ENCODE data around the gene LRRC28.

Gene LRRC28

DNA sequence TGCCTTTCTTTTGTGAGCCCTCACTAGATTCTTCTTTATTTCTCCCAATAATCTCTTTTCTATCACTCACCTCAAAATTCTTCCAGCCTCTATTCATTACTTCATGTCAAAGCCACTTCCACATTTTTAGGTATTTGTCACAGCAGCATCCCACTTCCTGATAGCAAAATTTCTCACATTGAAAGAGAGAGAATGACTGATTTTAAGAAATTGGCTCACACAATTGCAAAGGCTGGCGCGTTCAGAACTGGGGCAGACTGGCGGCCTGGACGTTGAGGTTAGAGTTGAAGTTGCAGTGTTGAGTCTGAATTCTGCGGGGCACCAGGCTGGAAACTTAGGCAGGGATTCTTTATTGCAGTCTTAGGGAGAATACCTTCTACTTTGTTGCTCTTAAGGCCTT, 117.9 kb downstream of the LRRC28 start:
- TF ChIP-seq, protein P1, sequence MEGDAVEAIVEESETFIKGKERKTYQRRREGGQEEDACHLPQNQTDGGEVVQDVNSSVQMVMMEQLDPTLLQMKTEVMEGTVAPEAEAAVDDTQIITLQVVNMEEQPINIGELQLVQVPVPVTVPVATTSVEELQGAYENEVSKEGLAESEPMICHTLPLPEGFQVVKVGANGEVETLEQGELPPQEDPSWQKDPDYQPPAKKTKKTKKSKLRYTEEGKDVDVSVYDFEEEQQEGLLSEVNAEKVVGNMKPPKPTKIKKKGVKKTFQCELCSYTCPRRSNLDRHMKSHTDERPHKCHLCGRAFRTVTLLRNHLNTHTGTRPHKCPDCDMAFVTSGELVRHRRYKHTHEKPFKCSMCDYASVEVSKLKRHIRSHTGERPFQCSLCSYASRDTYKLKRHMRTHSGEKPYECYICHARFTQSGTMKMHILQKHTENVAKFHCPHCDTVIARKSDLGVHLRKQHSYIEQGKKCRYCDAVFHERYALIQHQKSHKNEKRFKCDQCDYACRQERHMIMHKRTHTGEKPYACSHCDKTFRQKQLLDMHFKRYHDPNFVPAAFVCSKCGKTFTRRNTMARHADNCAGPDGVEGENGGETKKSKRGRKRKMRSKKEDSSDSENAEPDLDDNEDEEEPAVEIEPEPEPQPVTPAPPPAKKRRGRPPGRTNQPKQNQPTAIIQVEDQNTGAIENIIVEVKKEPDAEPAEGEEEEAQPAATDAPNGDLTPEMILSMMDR (IDR thresholded peaks at IDR 0.05; ENCODE audit: low read depth, low read length), result no peak
- DNase-seq (ENCODE audit: extremely low read depth, low read depth), result no peak

DNA sequence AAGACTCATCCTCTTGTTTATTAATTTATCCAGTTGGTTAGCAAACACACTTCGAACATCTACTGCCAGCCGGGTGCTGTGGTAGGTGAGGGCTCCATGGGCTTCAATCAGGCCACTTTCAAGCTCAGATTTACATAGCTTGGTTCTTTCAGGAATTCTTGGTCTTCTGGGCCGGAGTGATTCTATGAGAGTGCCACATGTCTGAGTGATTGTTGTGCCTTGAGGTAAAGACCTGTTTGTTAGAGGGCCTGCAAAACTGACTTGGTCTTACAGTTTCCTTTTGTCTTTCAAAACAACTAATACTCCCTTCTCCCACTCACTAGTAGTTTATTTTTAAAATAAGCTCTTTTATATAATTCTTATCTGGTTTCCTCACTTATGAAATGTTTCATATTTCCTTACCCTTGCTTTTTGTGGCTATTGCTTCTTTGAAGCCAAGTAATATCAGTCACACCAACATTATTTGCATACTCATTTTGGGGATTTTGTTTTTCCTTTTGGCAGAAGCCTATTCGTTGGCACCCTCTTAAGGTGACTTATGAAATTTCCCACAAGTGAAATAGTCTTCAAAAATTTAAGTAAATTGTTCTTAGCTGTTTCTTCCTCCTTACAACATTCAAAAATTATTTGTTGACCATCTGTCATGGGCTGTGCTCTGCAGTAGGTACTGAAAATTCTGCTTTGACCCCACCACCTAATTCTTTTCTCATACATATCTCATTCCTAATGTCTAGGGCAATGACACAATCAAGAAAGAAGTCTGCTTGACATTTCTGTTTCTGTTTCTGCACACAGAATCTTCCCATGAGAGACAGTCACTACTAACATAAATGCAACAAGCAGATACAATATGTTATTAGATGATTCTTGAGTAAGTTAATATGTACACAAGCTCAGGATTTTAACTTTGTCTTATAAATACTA, 120.2 kb downstream of the LRRC28 start:
- peak; percentile 8 for DNase-seq (ENCODE audit: extremely low read depth, low read depth)
- TF ChIP-seq, protein P1 (IDR thresholded peaks at IDR 0.05; ENCODE audit: low read depth, low read length), result peak; percentile 12

DNA sequence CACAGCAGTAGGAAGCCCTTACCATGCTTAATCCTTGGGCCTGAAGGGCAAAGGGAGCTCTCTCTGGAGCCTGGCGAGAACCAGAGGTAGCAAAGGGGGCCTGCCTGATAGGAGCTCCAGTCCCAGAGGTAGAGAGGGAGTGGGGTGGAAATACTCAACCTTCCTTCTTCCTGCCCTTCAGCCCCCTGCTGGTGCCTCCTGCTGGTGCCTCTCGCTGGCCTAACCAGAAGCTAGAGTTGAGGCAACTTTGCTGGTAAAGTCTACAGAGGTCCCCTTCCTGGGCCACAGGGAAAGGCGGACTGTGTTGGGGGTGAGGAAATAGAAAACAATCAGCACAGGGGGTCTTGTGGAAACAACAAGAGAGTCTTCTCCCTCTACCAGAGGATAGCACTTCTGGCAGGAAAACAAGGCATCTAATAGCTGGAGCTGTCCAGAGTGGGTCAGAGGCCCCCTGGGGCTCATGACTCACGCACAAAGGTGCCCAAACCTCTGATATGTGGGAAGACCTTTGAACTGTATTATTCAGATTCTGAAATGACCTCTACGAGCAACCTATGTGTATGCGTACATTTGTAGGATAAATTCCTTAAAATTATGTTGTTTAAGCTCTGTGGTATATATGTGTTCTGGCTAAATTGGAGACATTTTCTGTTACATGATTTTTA, 133.9 kb downstream of the LRRC28 start:
- DNase-seq (ENCODE audit: extremely low read depth, low read depth), result no peak
- TF ChIP-seq, protein P1 (IDR thresholded peaks at IDR 0.05; ENCODE audit: low read depth, low read length), result no peak

DNA sequence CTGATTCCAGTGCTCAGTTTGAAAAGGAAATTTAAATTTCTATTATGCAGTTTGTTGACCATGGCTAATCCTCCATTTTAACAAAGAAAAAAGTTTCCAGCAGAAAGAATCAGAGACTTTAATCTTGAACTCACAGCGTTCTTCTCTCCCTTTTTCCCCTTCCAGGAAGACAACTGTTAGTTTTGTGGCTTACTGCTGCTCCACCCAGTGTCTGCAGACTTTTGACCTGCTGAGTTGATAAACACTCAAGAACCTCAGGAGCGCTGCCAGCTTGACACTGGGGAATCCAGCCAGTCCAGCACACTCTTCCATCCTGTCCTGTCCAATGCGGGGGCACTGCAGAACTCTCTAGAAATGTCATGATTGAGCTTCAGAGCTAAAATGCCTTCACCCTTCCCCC, 134.6 kb downstream of the LRRC28 start:
- TF ChIP-seq, protein P1 (IDR thresholded peaks at IDR 0.05; ENCODE audit: low read depth, low read length), result no peak
- DNase-seq (ENCODE audit: extremely low read depth, low read depth), result no peak

DNA sequence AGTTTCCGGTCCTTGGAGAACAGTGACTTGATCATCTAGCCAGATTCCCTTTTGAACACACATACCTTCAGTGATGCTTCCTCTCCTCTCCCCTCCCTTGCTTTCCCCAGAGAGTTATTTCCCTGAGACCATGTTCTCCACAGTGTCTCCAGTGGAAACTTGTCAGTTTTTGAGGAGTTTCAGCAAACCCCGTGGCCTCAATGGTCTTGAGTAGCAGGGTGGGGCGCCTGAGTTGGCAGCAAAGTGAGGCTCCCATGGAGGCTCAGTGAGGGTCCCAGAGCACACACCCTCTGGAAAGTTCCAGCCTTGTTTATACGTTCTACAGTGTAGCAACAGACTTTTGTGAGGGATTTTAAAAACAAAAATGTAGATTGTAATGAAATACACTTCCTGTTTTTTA, 135.1 kb downstream of the LRRC28 start:
- TF ChIP-seq, protein P1 (IDR thresholded peaks at IDR 0.05; ENCODE audit: low read depth, low read length), result no peak
- no peak for DNase-seq (ENCODE audit: extremely low read depth, low read depth)

DNA sequence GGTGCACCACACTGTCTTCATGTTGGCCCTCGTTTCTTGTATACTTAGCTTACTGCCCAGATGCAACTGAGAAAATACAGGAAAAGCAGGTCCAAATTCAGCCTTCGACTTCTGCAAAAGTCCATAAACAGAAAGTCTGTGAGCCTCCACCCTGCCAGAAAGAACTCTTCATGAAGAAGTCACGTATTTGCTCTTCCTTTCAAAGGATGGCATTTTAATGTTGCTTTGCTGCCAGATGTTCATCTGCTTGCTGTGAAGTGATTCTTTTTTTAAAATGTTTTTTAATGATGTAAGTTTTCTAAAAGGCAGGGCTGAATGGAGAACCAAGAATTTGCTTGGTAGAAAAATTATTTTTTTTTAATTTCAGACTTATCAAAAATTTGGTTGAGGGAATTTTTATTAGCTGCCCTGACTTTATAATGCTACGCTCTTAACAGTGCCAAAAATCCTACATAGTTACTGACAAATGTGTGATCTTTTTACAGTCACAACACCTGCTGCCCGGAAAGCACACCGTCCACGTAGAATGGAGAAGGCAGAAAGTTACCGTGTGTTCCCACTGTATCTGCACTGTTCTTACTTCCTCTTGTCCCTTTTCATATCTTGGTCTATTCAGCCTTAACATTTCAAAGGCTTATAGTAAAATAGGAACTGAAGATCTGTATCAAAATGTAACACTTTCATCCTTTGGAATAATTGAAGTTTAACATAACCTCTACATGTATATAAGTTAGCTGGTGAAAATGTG, 136.3 kb downstream of the LRRC28 start:
- TF ChIP-seq, protein P1 (IDR thresholded peaks at IDR 0.05; ENCODE audit: low read depth, low read length), result no peak
- no peak for DNase-seq (ENCODE audit: extremely low read depth, low read depth)

Measured in AG09319 (cell line).